ENCODE results near the gene TACR1.

DNA sequence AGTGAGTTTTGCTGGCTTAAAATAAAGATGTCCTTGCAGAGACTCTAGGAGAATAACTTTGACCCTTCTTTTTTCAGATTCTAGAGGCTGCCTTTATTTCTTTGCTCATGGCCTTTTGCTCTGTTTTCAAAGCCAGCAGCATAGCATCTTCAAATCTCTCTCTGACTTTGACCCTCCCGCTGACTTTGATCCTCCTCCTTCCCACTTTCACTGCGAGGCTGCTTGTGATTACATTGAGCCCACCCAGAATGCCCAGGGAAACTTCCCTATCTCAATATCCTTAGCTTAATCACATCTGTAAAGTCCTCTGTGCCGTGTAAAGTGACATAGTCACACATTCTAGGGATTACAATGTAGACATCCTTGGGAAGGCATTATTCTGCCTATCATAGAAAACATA, 23.9 kb downstream of the TACR1 start:
- no peak for TF ChIP-seq EZH2 (IDR thresholded peaks at IDR 0.05; ENCODE audit: borderline replicate concordance)
- no peak for TF ChIP-seq CTCF (IDR thresholded peaks at IDR 0.05; ENCODE audit: poor library complexity)
